ENCODE results near the gene ACOX1.
A peak's percentile ranks its signal among the peaks of the same experiment; 100 is the strongest.

Gene ACOX1

DNA sequence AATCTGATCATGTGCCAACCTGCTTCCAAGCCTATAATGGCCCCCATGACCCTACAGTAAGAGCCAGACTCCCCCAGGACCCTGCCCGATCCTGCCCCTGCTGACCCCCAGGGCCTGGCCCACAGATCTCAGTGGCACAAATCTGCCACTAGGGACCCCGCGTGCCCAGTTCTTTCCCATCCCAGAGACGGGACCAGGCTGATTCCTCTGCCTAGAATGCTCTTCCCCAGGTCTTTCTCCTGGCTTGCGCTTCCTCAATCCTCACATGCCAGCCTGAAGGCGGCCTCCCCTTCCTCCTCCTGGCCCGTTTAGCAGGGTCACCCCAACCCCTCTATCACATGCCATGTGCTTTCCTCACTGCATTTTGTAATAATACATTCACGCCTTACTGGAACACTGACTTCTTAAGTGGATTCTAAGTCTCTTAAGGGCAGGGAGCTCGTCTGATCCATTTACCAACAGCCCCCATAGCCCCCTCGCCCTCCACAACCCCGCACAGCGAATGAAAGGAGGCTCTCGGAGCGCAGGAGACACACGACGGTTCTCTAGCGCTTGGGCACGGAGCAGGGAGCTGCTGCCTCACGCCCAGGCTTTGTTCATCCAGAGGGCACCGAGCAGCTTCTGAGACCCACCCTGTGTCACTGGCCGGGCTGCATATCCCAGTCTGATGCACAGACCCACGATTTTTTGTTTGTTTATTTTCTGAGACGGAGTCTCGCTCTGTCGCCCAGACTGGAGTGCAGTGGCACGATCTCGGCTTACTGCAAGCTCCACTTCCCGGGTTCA lies 83.4 kb downstream of the ACOX1 start:
- Histone ChIP-seq H3K36me3 (replicated peaks) (peaks cover 14% of the 10 kb centered on the region), H3K4me3 (ENCODE audit: low read depth, low read length) (peak overlapping the region; percentile 87), H3K27ac (peak overlapping the region; percentile 66), H3K27me3 (replicated peaks) (no peaks in the 10 kb centered on the region)
- DNase-seq: no peak
- in situ Hi-C loops (cut with HindIII; ENCODE audit: low pct_ligation_motif_present, low sequenced_read_pairs): no loop called here
- TF ChIP-seq, protein P1, sequence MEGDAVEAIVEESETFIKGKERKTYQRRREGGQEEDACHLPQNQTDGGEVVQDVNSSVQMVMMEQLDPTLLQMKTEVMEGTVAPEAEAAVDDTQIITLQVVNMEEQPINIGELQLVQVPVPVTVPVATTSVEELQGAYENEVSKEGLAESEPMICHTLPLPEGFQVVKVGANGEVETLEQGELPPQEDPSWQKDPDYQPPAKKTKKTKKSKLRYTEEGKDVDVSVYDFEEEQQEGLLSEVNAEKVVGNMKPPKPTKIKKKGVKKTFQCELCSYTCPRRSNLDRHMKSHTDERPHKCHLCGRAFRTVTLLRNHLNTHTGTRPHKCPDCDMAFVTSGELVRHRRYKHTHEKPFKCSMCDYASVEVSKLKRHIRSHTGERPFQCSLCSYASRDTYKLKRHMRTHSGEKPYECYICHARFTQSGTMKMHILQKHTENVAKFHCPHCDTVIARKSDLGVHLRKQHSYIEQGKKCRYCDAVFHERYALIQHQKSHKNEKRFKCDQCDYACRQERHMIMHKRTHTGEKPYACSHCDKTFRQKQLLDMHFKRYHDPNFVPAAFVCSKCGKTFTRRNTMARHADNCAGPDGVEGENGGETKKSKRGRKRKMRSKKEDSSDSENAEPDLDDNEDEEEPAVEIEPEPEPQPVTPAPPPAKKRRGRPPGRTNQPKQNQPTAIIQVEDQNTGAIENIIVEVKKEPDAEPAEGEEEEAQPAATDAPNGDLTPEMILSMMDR (IDR thresholded peaks at IDR 0.05; ENCODE audit: low read depth, low read length, missing control alignments): peak; percentile 60

DNA sequence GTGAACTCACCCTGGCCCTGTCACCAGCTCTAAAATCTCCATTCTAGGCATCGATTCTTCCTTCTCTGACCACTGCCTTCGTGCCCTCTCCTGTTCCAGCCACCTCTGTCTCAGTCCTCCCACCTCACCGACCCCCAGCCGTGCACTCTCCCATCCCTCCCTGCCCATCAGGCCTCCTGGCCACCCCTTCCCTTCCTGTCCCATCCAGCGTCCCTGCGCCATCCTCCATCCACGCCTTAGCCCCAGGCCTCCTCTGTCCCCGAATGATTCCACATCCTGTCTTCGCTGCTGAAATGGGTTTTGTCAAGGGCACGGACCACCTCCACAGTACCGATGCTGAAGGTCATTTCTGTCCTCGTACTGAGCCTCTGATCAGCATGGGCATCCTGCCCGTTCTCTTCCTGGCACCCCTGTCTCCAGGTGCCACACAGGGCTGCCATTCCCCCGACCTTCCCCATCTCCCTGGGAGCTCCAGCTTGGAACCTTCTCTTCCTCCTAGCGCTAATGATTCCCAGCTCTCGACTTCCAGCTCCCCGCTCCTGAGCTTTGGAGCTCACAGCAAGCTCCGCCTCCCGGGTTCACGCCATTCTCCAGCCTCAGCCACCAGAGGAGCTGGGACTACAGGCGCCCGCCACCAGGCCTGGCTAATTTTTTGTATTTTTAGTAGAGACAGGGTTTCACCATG lies 84.8 kb downstream of the ACOX1 start:
- no peak for DNase-seq
- TF ChIP-seq, protein P1 (IDR thresholded peaks at IDR 0.05; ENCODE audit: low read depth, low read length, missing control alignments): no peak
- peaks cover 14% of the 10 kb centered on the region for H3K36me3 ChIP-seq (replicated peaks)
- H3K27ac ChIP-seq: no peak overlapping the region
- H3K4me3 ChIP-seq (ENCODE audit: low read depth, low read length): no peak overlapping the region
- in situ Hi-C loops (cut with HindIII; ENCODE audit: low pct_ligation_motif_present, low sequenced_read_pairs): no loop called here
- no peaks in the 10 kb centered on the region for H3K27me3 ChIP-seq (replicated peaks)

DNA sequence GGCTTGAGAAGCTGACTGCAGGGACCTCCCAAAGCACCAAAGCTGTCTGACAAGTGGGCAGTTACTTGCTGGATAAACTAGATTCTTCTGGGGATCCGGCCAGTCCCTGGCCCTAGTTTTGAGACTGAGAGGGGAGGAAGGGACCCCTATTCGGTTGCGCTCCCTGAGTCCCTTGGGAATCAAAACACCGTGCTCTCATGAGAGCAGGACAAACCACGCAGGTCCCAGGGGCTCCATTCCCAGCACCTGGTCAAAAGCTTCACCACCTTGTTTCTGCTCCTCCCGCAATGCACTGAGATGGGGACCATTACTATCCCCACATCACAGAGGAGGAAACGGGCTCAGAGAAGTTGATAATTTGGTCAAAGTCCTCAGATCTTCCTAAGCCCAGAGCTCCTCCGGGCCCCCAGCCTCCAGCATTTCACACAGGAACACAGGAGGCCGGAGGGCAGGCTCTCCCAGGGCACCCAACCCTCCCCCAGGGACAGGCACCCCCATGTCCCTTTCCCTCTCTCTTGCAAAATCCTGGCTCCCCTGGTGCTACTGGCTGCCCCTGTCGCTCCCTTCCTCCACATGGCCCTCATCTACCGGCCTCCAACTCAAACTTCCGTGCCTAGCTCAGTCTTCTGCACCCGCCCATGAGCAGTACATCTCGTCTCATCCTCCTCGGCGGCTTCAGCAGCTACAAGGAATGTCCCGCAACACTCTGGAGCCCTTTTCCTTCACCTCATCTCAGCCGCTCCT lies 85.5 kb downstream of the ACOX1 start:
- in situ Hi-C loops (cut with HindIII; ENCODE audit: low pct_ligation_motif_present, low sequenced_read_pairs): no loop called here
- Histone ChIP-seq H3K36me3 (replicated peaks) (peaks cover 12% of the 10 kb centered on the region), H3K4me3 (ENCODE audit: low read depth, low read length) (no peak overlapping the region), H3K27me3 (replicated peaks) (no peaks in the 10 kb centered on the region), H3K27ac (no peak overlapping the region)
- no peak for DNase-seq
- TF ChIP-seq, protein P1 (IDR thresholded peaks at IDR 0.05; ENCODE audit: low read depth, low read length, missing control alignments): no peak

DNA sequence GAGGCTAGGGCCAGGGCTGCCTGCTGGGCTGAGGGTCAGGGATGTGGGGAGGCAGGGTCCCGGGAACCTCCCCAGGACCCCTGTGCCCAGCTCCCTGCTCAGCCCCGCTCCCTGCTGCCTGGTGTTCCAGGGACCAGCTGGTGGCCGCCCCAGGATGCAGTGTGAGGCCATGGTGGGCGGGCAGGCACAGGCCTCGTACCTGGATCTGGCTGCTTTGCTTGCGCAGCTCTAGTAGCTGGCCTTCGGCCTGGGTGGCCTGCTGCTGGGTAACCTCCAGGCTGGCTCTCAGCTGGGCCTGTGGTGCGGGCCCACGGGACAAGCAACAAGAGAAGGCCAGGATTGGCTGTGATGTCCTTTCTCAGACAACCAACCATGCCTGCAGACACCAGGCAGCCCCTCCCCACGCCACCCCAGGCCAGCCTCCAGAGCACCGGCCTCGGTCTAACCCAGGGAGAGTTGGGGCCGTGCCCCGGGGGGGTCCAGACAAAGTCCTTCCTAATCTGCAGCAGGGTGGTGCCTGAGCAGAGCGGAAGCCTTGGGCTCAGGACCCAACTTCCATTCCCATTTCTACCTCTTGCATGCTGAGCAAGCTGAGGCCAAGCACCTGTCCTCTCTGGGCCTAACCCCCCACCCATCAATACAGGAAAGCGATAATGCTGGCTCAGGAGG lies 86.3 kb downstream of the ACOX1 start:
- in situ Hi-C loops (cut with HindIII; ENCODE audit: low pct_ligation_motif_present, low sequenced_read_pairs): no loop called here
- H3K4me3 ChIP-seq (ENCODE audit: low read depth, low read length): no peak overlapping the region
- DNase-seq: no peak
- H3K36me3 ChIP-seq (replicated peaks): peaks cover 8% of the 10 kb centered on the region
- no peaks in the 10 kb centered on the region for H3K27me3 ChIP-seq (replicated peaks)
- no peak overlapping the region for H3K27ac ChIP-seq
- TF ChIP-seq, protein P1 (IDR thresholded peaks at IDR 0.05; ENCODE audit: low read depth, low read length, missing control alignments): no peak

DNA sequence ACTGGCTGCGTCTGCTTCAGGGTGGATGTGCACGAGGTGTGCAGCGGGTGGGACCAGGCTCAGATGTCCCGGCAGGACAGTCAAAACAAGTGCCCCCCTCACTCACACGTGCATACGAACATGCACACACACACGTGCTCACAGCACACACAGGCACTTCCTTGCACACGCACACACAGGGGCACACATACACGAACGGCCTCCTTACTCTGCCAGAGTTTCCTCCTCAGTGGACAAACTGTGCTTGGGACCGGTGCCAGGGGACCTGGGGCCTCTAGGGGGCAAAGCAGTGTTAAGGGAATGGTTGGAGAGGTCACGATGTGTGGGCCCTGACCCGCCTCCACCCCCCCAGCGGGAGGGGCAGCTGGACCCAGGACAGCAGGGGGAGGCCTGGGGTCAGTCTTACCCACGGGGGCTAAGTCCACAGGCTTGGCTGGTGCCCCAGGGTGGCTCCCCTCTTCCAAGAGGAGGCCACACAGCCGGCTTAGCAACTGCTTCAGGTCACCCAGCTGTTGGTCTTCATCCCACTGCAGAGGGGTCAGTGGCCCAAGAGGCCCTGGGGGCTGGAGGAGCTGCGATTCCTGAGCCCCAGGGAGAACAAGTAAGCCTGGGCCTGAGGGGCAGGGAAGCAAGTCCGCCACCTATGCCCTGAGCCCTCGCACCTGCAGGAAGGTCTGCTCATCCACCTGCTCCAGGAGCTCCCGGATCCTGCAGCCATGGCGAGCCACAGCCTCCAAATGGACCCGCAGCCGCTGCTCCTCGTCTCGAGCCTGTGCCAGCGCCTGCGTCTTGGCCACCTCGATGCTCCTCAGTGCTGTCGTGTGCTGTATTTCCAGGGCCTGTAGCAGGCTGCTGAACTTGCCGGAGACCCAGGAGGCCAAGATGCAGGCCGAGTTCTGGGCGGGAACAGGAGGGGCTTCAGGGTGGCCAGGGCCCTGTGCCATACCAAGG lies 87.1 kb downstream of the ACOX1 start:
- Histone ChIP-seq H3K27ac (no peak overlapping the region), H3K27me3 (replicated peaks) (no peaks in the 10 kb centered on the region), H3K36me3 (replicated peaks) (peaks cover 8% of the 10 kb centered on the region), H3K4me3 (ENCODE audit: low read depth, low read length) (no peak overlapping the region)
- no peak for DNase-seq
- TF ChIP-seq, protein P1 (IDR thresholded peaks at IDR 0.05; ENCODE audit: low read depth, low read length, missing control alignments): no peak
- in situ Hi-C loops (cut with HindIII; ENCODE audit: low pct_ligation_motif_present, low sequenced_read_pairs): no loop called here
